ENCODE data around the gene MAL.
A peak's percentile ranks its signal among the peaks of the same experiment; 100 is the strongest.

Gene MAL

DNA sequence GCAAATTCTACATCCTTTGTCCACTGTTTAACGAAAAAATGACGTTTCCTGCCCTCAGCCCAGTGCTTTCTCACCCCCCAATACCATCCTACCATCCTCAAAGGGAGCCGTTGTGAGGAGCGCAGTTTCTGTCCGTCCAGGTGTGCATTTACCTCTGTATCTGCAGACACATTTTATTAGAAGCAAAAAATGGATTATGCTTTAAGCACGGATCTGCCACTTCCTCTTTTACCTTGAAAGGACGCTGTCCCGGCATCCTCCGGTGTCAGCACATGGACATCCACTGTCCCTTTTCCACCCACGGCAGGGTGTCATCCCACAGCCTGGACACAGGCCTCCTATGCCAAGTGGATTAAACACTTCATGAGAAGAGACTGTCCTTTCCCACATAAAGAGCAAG lies 7.2 kb upstream of the MAL start:
- no peak for DNase-seq

DNA sequence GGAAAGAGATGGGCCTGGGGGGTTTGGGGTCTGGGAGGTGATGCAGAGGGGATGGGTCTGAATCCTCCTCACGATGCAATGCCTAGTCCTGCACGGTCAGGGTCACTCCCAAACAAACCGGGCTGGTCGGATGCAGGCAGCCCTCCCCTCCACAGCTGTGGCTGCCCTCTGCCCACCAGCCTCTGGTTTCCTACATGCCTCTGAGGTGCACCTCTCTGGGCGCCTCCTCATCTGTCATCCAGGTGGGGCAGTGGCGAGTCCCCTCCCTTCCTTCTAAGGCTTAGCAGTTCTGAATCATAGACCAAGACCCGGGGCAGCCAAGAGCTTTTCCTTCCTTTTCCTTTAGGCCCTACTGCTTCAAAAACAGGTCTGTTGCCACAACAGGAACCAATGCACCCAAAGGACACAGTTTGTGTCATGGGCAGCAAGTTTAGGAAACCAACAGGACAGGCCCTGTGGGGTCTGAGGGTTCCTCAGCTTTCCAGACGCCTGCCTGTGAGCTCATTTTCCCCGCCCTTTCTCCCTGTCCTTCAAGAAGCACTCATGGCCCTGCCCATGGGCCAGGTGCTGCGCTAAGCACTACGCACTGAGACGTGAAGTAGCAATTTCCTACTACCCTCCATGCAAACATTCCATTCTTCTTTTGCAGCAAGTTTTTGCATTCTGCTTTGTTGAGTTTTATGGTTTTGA lies 6.5 kb upstream of the MAL start:
- no peak for DNase-seq

DNA sequence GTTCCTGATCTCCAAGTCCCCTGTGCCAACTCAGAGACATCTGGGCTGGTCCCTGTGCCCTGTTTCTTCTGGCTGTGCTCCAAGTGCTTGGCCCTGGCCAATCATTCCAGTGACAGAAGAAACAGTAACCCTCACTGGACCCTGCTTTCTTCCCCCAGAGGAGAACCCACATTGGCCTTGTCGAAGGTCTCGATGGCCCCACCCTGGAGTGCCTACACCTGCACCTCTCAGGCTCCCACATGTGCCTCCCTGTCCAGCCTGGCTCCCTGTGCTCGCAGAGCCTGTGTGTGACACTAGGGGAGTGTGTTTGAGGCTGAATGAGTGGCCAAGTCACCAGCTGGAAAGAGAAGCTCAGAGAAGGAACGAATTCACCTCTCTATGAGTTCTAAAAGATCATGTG lies 5.9 kb upstream of the MAL start:
- DNase-seq, result no peak

DNA sequence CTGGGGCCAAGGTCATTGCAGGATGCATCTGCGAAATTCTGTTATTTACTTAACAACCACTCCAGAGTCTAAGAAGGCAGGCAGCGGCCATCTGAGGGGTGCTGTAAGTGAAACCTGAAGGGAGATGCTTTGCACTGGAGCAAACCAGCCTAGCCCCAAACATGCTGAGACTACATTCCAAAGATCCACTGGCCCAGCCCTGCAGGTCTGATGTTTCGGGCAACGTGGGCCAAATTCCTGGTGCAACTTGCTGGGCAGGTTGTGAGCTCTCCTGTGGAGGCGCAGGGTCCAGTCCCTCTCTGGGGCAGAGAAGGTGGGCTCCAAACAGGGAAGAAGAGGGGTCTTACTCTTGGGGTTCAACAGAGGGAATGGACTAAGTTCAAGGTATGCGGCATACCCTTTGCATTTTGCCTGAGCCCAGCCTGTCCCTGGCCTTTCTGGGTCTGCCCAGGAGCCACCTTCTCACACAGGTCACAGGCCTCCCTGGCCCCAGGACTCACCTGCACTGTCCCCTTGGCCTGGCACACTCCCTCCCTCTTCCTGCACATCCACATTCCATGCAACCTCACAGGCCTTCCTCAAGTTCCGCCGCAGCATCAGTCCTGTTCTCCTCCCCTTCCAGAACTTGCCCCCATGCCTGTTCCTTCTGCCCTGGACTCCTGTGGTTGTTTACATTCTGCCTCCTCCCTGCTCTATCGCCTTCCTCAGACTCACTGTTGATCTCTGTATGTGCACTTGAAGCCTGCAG lies 5.1 kb upstream of the MAL start:
- no peak for DNase-seq

DNA sequence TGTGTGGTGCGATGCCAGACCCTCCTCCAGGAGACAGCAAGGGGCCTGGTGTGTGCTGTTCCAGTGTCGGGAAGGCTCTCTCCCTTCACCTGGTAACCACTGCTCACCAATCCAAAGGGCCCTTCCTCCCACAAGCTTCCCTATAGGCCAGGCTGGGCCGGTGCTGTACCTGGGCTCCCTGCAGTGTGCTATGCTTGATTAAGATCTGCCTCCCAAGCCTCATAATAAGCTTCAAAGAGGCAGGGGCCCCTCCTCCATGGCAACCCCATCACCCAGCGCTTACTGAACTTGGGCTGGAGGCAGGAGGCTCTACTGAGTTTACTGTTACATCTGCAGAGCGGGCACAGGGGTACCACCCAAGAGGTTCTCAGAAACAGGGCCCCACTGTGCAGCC lies 4.5 kb upstream of the MAL start:
- no peak for DNase-seq

DNA sequence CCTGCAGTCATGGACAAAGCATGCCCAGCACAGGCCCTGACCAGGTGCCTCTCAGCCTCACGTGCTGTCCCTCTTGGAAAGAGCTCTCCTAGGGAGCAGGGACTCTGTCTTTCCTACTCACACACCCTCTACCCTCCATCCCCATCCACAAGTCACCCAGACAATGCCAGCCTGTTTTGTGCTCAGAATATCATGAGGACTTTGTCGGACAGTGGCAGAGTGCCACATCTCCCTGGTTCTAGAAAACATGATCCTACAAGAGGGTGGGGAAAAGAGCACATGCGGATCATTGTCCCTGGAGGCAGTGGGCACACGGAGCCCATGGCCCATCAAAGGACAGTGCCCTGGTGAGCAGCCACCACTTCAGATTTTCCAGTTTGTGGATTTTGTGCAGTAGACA lies 3.7 kb upstream of the MAL start:
- no peak for DNase-seq

DNA sequence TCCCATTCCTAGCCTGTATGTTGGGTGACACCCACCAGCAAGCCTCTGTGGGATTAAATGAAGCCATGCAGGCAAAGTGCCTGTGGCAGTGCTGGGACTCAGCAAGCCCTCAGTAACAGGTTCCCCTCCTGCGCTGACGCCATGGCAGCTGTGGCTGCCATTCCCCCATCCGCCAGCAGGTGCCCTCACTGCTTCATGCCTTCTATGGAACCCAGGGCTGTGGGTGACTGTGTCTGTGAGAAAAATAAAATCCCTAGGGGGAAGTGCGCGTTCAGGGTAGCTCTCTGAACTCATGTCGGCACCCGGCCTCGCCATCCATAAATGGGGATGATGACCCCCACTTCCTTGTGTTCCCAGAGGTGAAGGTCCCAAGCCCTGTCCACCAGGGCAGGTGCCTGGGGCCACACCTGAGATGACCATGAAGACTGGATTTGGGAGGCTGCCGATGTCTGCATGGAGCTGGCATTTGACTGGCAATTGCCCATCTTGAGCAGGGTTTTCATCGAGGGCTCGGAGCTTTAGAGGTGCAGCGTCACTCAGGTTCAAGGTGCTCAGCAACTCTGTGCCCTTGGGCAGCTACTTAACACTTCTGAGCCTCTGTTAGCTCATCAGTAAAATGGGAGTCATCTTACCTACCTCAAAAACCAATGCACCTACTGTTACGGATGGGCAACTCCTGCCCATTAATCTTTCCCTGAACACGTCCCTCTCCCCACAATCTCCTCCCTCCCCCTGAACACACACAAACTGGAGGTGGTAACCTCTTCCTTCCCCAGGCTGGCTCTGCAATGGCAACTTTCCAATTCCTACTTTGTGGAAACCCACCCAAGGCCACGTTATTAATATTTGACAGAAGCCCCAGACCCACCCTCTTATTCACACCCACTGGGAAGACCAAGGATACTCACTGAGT lies 2.9 kb upstream of the MAL start:
- DNase-seq, result peak; percentile 49

DNA sequence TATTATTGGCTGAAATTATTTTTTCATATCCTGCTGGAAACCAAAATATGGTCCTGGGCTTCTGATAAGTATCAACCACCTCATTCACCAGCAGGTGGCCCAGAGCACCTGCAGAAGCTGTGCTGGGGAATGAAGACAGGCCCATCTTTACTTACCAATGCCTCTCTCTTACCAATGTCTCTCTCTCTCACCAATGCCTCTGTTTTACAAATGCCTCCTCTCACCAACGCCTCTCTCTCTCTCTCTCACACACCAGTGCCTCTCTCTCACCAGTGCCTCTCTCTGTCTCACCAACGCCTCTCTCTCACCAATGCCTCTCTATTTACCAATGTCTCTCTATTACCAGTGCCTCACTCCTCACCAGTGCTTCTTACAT lies 2.3 kb upstream of the MAL start:
- DNase-seq, result peak; percentile 22

DNA sequence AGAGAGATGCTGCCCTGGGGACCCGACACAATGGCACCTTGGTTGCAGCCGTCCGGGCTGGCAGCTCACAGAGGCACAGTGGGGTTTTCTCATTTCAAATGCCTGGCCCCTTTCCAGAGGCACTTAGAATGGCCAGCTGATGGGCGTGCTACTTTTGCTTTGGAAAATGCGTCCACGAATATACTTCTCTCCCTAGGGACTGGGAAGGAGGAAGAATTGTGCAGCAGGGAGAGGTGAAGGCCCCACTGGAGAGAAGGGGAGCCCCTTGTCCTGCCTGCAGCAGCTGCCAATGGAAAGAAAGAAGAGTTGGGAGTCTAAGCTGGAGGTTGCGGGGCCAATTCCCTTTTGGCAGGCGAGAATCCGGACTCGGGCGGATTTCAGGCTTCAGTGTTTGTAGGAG lies 1.1 kb upstream of the MAL start:
- no peak for DNase-seq

DNA sequence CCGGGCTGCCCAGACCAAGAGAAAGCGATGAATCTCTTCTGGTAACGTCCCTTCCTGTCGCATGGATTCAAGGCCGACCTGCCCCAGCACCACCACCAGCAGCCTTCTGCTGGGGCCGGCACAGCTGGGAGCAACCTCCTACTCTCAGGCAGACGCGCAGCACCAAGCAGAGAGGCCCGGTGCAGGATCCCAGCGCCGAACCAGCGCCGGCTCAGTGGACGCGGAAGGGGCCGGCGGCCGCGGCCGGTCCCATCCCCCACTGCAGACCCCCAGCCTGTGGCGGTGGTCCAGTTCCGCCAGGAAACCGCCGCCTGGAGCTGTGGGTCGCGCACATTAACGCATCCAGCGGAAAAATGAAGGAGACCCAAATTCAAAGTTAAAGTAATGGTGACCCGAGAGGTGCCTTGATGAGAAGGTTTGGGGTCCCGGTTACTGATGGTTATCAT lies 525 bp upstream of the MAL start:
- DNase-seq, result no peak

DNA sequence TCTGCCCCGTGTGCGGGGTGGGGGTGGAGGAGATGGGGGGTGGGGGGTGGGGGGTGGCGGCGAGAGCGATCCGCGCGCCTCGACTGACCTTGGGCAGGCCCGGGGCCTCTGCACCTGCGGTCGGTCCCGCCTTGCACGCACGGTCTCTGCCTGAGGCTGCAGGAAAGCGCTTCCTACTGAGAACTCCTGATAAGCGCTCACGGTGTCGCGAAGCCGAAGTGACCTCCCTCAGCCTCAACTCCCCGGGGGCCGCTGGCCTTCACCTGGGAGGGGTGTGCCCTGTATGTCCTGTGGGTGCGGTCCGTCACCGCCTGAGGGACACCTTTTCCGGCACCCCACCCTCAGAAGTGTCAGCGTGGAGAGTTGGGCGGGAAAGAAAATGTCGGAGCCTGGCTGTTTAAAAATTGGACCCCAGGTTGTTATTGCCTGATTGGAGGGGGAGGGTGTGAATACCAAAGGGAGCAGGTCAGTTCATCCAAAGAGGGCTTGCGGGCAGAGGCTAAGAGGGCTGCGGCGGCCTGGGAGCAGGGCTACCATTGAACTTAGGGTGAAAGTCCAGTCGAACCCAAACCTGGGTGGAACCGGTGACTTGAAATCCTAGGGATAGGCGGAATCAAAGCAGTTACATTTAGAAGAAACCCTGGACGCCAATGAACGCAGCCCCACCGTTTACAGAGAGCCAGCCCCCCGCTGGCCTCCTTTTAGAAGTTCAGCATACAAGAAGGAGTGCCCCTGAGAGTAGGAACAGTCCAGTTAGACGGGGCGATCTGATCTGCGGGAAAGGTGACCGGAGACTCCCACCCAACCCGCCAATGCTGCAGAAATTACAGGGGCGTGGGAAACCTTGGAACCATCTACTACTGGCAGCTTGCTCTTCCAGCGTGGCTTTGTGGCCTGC lies 1.2 kb downstream of the MAL start:
- no peak for DNase-seq

DNA sequence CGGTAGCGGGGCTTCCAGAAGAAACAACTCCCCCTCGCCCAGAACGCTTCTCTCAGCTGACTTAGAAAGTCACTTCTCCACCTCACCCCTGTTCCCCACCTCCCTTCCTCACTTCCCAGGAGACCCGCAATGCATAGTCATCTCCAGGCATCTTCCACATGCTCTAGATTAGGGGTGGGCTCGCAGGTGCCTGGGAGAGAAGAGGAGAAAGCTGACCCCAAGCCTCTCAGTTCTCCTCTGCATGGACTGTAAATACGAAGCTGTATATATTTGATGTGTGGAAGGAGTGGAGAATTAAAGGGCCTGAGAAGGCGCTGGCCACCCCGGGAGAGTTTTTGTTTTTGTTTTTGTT lies 1.8 kb downstream of the MAL start:
- no peak for DNase-seq

DNA sequence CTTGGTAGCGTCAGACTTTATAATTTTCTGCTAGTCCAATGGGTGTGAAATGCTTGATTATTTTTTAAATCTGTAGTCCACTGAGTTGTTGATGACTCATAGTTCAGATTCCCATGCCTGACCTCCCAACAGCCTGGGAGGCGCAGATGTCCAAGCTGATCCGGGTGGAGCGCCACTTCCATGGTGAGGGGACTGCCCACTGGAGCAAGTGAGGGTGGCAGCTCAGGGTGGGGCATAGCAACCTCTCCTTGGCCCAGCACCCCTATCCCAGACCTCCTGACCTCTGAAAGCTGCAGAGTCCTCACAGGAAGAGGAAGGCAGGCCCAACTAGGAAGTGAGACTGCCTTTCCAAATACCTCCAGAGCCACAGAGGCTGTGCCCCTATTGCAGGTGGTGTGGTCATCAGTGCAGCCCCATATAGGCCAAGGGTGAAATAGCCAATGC lies 4.4 kb downstream of the MAL start:
- no peak for DNase-seq

DNA sequence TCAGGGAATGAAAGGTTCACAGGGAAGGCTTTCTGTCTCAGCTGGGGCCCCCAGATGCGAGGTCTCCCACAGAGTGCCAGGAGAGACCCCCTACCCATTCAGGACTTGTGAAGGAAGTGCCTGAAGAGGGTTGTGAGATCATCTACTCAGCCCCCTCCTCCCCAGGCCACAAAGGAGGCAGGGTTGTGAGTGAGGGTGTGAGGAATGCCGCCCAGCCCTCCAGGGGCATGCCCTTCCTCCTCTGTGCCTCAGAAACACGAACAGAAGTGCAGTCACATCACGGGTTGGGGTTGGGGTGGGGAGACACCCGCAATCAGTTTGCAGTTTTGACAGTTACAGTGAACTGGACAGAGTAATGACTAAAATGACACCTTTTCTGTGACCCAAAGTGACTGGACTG lies 5.0 kb downstream of the MAL start:
- DNase-seq, result no peak

DNA sequence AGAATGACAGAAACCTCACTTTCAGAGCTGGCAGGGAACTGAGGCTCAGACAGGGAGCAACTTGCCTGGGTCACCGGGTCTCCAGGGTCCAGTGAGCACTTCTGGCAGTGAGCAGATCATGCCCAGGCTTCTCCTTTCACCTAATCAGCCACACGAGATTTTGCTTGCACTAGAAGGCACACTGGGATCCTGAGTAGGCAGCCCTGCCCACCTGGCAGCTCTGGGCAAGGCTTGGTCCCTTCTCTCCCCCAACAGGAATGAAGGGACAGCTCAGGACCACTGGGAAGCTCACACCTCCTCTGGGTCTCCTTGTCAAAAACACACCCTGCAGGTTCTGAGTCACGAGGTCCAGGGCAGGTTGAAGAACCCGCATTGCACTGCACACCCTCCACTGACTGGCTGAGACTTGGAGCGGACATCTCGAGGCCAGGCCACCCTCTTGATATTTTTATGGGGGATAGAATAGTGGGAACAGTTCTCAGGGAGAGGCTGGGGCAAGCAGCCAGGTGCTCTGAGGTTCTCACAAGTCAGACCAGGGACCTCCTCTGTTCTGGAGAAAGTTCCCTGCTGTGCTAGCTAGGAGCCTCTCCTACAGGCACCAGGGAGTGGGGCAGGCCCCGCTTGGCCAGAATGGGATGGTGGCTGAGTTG lies 5.7 kb downstream of the MAL start:
- no peak for DNase-seq

DNA sequence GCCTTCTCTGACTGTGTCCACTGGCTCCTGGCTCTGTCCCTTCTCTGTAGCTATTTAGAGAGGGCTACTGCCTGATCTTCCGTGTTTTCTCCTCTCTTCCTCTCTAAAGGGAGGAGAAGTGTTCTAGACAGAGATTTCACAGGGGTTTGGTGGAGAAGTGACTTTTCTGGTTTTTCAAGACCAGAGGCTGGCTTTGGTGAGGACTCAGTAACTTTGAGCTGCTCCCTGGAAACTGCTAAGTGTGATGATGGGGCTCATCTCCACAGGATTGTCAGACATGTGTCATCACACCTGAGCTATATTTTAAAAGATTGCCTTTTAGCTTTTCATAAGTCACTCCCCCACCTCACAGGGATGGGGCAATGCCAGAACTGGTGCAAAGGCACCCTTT lies 6.2 kb downstream of the MAL start:
- DNase-seq, result no peak

DNA sequence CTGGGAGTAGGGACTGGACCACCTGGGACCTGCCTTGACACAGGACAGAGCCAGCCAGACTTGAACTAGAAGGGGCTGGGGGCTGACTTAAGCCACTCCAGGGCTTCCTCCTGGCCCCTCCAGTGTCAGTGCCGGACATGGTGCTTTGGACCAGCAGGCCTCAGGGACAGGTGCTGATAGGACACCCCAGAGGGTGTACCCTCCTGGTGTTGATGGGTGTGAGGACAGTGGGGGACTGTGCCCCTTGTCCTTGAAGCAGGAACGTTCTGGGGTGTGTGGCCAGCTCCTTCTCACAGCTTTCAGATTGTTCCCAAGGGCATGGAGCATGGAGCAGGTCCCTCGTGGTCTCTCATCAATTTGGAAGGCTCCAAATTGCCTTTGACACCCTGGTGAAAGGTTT lies 6.8 kb downstream of the MAL start:
- DNase-seq, result no peak

DNA sequence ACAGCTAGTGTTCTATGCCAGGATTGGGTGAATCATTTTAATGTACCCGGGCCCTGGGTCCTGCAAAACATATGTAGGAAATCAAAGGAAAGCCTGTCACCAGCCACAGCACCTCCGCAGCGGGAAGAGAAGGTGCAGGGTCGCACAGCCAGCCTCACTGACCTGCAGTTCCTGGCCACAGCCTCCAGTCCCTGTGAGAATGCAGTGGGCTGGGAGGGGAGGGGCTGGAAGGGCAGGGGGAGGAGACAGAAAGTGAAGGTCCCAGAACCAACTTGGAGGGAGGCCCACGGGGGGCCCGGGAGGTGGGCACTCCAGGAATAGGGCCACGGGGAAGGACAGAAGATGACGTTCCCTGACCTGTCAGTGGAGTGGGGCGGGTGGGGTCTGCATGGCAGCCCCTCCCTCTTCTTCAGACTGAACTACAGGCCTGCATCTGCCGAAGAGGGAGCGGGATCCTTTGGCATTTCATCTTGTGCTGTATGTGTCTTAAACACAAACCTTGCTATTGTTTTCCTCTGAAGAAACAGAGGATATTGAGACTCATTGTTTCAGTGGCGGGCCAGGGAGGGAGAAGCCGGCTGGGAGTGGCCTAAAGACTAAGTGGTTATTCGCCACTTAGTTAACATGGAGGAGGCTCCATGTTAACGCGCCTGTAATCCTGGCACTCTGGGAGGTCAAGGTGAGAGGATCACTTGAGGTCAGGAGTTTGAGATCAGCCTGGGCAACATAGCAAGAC lies 7.5 kb downstream of the MAL start:
- no peak for DNase-seq

DNA sequence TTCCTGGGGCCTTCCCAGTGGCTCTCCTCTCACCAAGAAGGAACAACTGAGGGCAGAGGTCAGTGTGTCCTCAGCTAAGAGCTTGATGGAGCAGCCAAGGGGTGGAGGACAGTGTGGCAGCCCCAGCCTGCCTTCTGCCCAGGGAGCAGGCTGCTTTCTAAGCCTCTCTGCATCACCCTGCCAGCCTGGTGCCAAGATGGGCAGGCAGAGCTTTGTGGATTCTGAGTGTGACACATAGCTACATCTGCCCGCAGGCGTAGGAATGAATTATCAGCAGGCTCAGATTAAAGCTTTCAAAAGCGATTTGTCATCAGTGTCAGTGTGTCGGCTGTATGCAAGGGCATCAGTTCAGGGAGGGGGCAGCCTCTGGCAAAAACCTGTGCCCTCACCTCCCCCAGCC lies 8.7 kb downstream of the MAL start:
- DNase-seq, result no peak

DNA sequence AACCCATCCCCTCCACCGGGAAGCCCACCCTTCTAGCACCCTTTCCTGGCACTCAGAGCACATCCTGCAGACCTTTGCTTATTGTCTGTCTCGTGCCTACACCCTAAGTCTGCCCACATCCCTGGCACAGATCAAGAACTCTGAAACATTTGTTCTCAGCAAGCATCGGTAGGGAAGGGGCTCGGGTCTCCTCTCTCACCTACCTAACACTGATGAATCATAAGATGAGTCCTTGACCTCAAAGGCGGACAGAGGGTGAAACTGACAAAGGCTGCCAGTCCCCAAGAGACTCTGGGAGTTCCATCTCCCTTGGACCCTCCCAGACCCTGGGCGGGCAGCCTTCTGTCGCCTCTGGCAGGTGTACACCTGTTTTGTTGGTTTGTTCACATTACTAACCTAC lies 9.3 kb downstream of the MAL start:
- no peak for DNase-seq

DNA sequence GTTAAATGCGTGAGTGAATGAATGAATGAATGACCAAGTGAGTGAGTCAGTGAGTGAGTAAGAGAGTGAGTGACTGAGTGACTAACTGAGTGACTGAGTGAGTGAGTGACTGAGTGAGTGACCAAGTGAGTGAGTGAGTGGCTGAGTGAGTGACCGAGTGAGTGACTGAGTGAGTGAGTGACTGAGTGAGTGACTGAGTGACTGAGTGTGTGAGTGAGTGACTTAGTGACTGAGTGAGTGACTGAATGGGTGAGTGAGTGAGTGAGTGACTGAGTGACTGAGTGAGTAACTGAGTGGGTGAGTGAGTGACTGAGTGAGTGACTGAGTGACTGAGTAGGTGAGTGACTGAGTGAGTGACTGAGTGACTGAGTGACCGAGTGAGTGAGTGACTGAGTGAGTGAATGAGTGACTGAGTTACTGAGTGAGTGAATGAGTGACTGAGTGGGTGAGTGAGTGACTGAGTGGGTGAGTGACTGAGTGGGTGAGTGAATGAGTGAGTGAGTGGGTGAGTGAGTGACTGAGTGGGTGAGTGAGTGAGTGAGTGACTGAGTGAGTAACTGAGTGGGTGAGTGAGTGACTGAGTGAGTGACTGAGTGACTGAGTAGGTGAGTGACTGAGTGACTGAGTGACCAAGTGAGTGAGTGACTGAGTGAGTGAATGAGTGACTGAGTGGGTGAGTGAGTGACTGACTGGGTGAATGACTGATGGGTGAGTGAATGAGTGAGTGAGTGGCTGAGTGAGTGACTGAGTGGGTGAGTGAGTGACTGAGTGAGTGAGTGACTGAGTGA lies 11.3 kb downstream of the MAL start:
- DNase-seq, result no peak
